Epithelial cell of proximal tubule (primary cell): ENCODE data around the gene WASF3. TPM values are rescaled to one million over a fixed set of nuclear protein-coding genes. Genes with fewer than 3 reads are reported as not detected.

Experiments used
- DNase-seq: peaks from one replicate; pipeline ENCODE4 v3.0.0-alpha.2; 2011; ENCODE audit warnings: low read depth
- H3K4me3 ChIP-seq: 2 replicates; pipeline ENCODE4 v1.5.1; 2011; ENCODE audit warnings: low read depth, mild to moderate bottlenecking, low read length
- CTCF ChIP-seq: conservative IDR thresholded peaks from 2 replicates; pipeline ENCODE4 v1.5.1; 2012; ENCODE audit warnings: low read depth, mild to moderate bottlenecking, low read length
- total RNA-seq: library from RNA; depleted of rRNA; stranded (reverse); fragments of >200 nt; gene quantifications from 2 replicates; pipeline ENCODE4 v1.2.3, GENCODE V29; 2015

Gene WASF3
- total RNA-seq, 1 donor from 2014 or later = 3.8 TPM

- no peak for DNase-seq
- H3K4me3 ChIP-seq = no peak overlapping the region
- no peak for TF ChIP-seq CTCF
These were observed 39.0 kb upstream of the WASF3 start for GRCh38 chr13:26518451-26518959.

DNA sequence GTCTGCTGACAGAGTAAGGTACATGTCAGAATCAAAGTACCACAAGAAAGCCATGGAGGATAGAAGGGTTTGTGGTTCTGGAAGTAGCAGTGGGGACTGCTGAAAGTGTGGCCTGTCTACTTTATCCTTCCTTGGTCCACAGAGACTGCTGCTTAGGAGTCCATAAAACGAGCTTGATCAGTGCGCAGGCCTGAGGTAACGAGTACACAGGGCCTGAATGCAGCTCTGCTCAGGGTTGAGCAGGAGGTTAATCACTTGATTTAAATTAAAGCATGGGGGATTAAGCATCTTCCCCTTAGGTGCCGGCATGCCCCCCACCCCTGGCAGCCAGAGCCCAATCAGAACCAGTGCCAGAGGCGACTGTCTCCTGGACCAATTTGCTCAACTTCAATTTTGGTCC is 34.9 kb upstream of the WASF3 start:
- no peak for TF ChIP-seq CTCF
- H3K4me3 ChIP-seq = no peak overlapping the region
- no peak for DNase-seq

DNA sequence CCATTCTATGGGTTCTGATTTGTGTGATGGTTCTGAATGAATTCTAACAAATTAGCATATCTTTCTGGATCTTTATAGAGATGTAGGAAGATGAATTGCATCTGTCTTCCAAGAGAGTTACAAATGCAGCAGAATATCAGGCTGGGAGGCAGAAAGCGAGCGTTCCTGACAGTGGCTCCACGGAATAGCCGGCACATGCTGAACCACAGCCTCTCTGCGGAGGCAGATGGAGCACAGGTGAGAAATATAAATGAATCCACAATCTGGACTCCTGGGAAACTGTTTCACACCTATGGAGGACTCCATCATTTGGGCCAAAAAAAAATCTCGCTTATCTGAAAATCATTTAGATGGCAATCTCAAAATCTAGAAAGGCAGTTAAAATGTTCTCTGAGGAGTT is 34.5 kb upstream of the WASF3 start:
- H3K4me3 ChIP-seq = no peak overlapping the region
- DNase-seq = no peak
- no peak for TF ChIP-seq CTCF

DNA sequence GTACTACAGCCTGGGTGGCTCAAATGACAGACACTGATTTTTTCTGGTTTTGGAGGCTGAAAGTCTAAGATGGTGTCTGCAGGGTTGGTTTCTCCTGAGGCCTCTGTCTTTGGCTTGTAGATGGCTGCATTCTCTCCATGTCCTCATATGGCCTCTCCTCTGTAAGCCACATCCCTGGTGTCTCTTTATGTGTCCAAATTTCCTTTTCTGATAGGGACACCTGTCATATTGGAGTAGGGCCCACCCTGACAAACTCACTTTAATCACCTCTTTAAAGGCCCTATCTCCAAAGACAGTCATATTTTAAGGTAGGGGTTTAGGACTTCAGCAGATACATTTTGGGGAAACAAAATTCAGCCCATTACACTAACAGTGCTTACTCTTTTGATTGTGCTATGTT is 32.0 kb upstream of the WASF3 start:
- no peak overlapping the region for H3K4me3 ChIP-seq
- TF ChIP-seq CTCF = no peak
- DNase-seq = no peak

DNA sequence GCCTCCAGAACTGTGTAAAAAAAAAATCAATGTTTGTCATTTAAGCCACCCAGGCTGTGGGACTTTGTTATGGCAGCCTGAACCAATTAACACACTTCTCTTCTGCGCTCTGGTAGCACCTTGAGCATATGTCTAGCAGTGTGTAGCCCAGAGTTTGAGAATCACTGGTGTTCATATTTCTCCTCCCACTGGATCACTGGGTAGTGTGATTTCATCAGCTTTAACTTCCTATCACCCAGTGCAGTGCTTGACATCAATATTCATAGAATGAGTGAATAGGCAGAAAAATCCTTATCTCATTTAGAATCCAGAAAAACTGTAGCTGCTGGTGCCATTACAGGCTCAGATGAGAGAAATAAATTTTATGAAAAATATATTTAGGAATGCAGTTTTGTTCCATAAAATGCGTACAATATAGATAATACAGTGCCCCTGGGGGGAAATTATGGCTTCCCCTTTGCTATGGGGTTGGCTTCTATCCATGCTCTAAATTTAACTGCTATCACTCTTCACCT is 30.7 kb upstream of the WASF3 start:
- no peak for DNase-seq
- TF ChIP-seq CTCF = no peak
- H3K4me3 ChIP-seq = no peak overlapping the region

DNA sequence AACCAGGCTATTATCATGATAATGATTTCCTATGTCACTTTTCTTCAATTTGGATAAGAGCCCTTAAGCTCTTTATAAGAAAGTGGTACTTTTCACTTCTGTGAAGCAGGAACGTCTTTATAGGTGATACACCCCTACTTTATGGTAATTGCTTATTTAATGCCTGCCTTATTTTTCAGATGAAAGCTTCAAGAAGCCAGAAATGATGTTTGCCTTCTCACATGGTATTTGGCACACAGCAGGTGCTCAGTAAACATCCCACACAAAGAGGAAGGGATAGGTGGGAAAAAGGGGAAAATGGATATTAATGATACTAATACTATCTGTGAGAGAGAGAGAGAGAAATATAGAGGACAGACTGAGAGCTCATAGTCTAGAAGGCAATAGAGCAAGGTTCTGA is 29.0 kb upstream of the WASF3 start:
- no peak overlapping the region for H3K4me3 ChIP-seq
- TF ChIP-seq CTCF = no peak
- no peak for DNase-seq

GRCh38 chr13:26529441-26529840 is 28.0 kb upstream of the WASF3 start:
- no peak for TF ChIP-seq CTCF
- peak; percentile 9 for DNase-seq

More at GRCh38 chr13:26529441-26529840, 28.0 kb upstream of the WASF3 start:
- no peak overlapping the region for H3K4me3 ChIP-seq
